ENCODE results near the gene LY6G6D.

Gene LY6G6D

GRCh38 chr6:31736021-31736767 is 21.0 kb downstream of the LY6G6D start, which contains the start of gene CLIC1:
Gene CLIC1 (minus strand): TSS chr6:31736530. CDS start chr6:31736300, 230 bp downstream.
- DNase-seq (ENCODE audit: low read depth in 2 of 2), result peak; percentile 57 to 59

- no peak for DNase-seq (ENCODE audit: low read depth in 2 of 2)
Observed at GRCh38 chr6:31736768-31737314, 21.7 kb downstream of the LY6G6D start.

GRCh38 chr6:31737315-31737990 is 22.3 kb downstream of the LY6G6D start:
- DNase-seq (ENCODE audit: low read depth in 2 of 2), result no peak

- peak; percentile 52 for DNase-seq (ENCODE audit: low read depth in 2 of 2)
Observed at GRCh38 chr6:31737991-31738979, 23.1 kb downstream of the LY6G6D start.

GRCh38 chr6:31739639-31740396 is 24.7 kb downstream of the LY6G6D start, which contains the start of gene MSH5:
Gene MSH5 (plus strand): TSS chr6:31740005. CDS start chr6:31740467, 462 bp downstream.
- peak; percentile 98 for DNase-seq (ENCODE audit: low read depth in 2 of 2)

- no peak for DNase-seq (ENCODE audit: low read depth in 2 of 2)
Observed at GRCh38 chr6:31740397-31741223, 25.5 kb downstream of the LY6G6D start.

- DNase-seq (ENCODE audit: low read depth in 2 of 2), result no peak
Observed at GRCh38 chr6:31741815-31742214, 26.7 kb downstream of the LY6G6D start.

GRCh38 chr6:31742894-31743293 is 27.7 kb downstream of the LY6G6D start:
- DNase-seq (ENCODE audit: low read depth in 2 of 2), result no peak

GRCh38 chr6:31744422-31744821 is 29.3 kb downstream of the LY6G6D start:
- DNase-seq (ENCODE audit: low read depth in 2 of 2), result no peak

GRCh38 chr6:31749301-31750036 is 34.3 kb downstream of the LY6G6D start:
- DNase-seq (ENCODE audit: low read depth in 2 of 2), result no peak

GRCh38 chr6:31750411-31751022 is 35.4 kb downstream of the LY6G6D start:
- DNase-seq (ENCODE audit: low read depth in 2 of 2), result no peak

GRCh38 chr6:31752739-31753319 is 37.7 kb downstream of the LY6G6D start:
- DNase-seq (ENCODE audit: low read depth in 2 of 2), result peak in 1 of 2 experiments; percentile 38

- no peak for DNase-seq (ENCODE audit: low read depth in 2 of 2)
Observed at GRCh38 chr6:31758281-31758680, 43.1 kb downstream of the LY6G6D start.

- no peak for DNase-seq (ENCODE audit: low read depth in 2 of 2)
Observed at GRCh38 chr6:31760790-31761189, 45.6 kb downstream of the LY6G6D start.

- no peak for DNase-seq (ENCODE audit: low read depth in 2 of 2)
Observed at GRCh38 chr6:31761343-31761742, 46.2 kb downstream of the LY6G6D start.

- no peak for DNase-seq (ENCODE audit: low read depth in 2 of 2)
Observed at GRCh38 chr6:31762356-31762755, 47.2 kb downstream of the LY6G6D start, which contains the start of gene SAPCD1. Gene SAPCD1 (plus strand): TSS chr6:31762656. CDS start chr6:31763055, 399 bp downstream.

GRCh38 chr6:31762878-31763618 is 47.9 kb downstream of the LY6G6D start:
- no peak for DNase-seq (ENCODE audit: low read depth in 2 of 2)

- peak in 1 of 2 experiments; percentile 29 for DNase-seq (ENCODE audit: low read depth in 2 of 2)
Observed at GRCh38 chr6:31763619-31763940, 48.4 kb downstream of the LY6G6D start.

Measured in fibroblast of skin of left quadriceps (primary cell).